ENCODE data around the gene STN1.

DNA sequence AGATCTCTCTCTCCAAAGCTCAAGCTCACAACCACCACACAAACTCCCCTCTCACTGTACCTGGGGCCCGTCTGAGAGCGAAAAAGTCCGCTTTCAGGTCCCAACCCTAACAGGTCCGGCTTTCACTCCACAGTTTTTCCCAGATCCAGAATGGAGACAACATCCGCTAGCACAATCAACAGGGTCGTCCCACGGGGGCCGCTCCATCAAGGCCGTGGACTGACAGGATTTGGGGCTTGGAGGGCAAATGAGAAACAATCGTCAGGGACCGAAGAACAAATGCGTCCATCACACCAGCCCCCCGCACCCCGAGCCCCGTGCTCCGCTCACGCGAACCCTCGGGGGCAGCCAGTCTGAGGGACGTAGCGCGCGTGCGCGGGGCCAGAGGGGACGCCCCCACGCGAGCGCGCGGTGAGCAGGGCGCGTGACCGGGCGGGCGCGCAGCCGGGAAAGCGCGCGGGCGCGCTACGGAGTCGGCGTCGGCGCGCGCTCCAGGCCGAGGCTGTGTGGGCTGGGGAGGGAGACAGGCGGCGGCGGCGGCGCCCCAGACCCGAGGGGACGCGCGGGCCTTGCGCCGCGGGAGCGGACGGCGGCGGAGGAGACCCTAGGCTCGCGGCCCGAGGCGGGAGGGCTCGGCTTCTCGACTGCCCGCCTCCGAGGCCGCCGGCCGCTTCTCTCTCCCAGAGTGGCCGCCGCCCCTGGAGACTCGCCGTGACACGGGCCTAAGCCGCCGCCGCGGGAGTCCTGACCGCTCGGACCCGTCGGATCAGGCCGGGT lies 48.9 kb upstream of the STN1 start, which contains the start of gene SLK:
- TF ChIP-seq CTCF (IDR thresholded peaks at IDR 0.05) (peak in 1 of 4 experiments; percentile 18), POLR2A (IDR thresholded peaks at IDR 0.05) (peak; percentile 96)
